GM12878 (cell line): Measurements from ENCODE around the gene GPAT3. TPM values are rescaled to one million over a fixed set of nuclear protein-coding genes. Genes with fewer than 3 reads are reported as not detected.

Experiments
- ATAC-seq: fragments of 200-7000 bp; cut with Tn5 transposase; 3 replicates; pipeline ENCODE4 v1.9.1; 2020; ENCODE audit warnings: mild to moderate bottlenecking, moderate library complexity
- BruUV-seq: library from RNA; stranded (reverse); fragments of 400-500 nt; replicated peaks from 2 replicates; lab custom pipeline; 2021; lab: Mats Ljungman, UMichigan
- CTCF ChIA-PET: fragments of 300-600 bp; sonication (Branson Sonifier 250); formaldehyde crosslinking; extraction: SDS; loops from one replicate; lab custom pipeline; 2021; ENCODE audit warnings: inconsistent platforms; lab: Yijun Ruan, JAX
- POLR2A ChIA-PET: fragments of 350-600 bp; formaldehyde crosslinking; extraction: SDS; loops from one replicate; lab custom pipeline; 2021; ENCODE audit warnings: inconsistent platforms; lab: Charles Lee
- RAD21 ChIA-PET: fragments of 300-600 bp; sonication (Branson Sonifier 250); formaldehyde crosslinking; loops from one replicate; lab custom pipeline; 2023; ENCODE audit warnings: antibody characterized with exemption; ENCODE audit not compliant: unreplicated experiment; lab: Charles Lee
- SMC1A ChIA-PET: fragments of 300-600 bp; sonication (Branson Sonifier 250); formaldehyde crosslinking; loops from one replicate; lab custom pipeline; 2023; ENCODE audit not compliant: unreplicated experiment, uncharacterized antibody; lab: Charles Lee
- DNase-seq: peaks from one replicate; pipeline ENCODE4 v3.0.0-alpha.2; 2011; ENCODE audit warnings: low read depth, low spot score
- FAIRE-seq: peaks from 3 replicates; lab custom pipeline; 2011; peaks lifted over from hg19 to GRCh38; lab: Jason Lieb, UNC
- H2AFZ ChIP-seq: 2 replicates; pipeline ENCODE4 v1.6.0; 2011; ENCODE audit warnings: low read depth, low read length, control low read depth; ENCODE audit not compliant: control insufficient read depth
- H3K27ac ChIP-seq: 2 replicates; pipeline ENCODE4 v1.5.1; 2011; ENCODE audit warnings: control low read depth; ENCODE audit not compliant: control insufficient read depth, insufficient read depth
- H3K27me3 ChIP-seq, 2 experiments: replicated peaks in 1 of 2; 2 replicates each; pipeline versions ENCODE4 v1.6.0 to v1.6.1; 2011; ENCODE audit warnings: low read length in 1 of 2; ENCODE audit not compliant: control insufficient read depth in 2 of 2, insufficient read depth in 2 of 2
- H3K36me3 ChIP-seq, 2 experiments: 2 replicates each; pipeline ENCODE4 v1.5.1; 2011; ENCODE audit warnings: low read length in 1 of 2; ENCODE audit not compliant: control insufficient read depth in 2 of 2, insufficient read depth in 2 of 2
- H3K4me1 ChIP-seq: 2 replicates; pipeline ENCODE4 v1.6.1; 2011; ENCODE audit warnings: mild to moderate bottlenecking, low read length, moderate library complexity, mixed read lengths; ENCODE audit not compliant: control insufficient read depth, insufficient read depth
- H3K4me2 ChIP-seq: 2 replicates; pipeline ENCODE4 v1.6.0; 2011; ENCODE audit warnings: control low read depth; ENCODE audit not compliant: control insufficient read depth, insufficient read depth
- H3K4me3 ChIP-seq: fragments of 200-600 bp; sonication (generic); 2 replicates; pipeline ENCODE4 v1.5.1; 2016
- H3K79me2 ChIP-seq: 2 replicates; pipeline ENCODE4 v1.6.0; 2011; ENCODE audit warnings: low read length; ENCODE audit not compliant: control insufficient read depth, insufficient read depth
- H3K9ac ChIP-seq: 2 replicates; pipeline ENCODE4 v1.8.0; 2011; ENCODE audit warnings: low read length, control low read depth, mixed read lengths; ENCODE audit not compliant: control insufficient read depth, insufficient read depth
- H3K9me3 ChIP-seq: replicated peaks from 3 replicates; pipeline ENCODE4 v1.5.1; 2011; ENCODE audit warnings: mild to moderate bottlenecking, low read length; ENCODE audit not compliant: control insufficient read depth, insufficient read depth
- H4K20me1 ChIP-seq: 2 replicates; pipeline ENCODE4 v1.6.0; 2011; ENCODE audit not compliant: control insufficient read depth, insufficient read depth
- BHLHE40 ChIP-seq, 2 experiments: fragments of 450-650 bp in 1 of 2; IDR thresholded peaks; 2 replicates each; pipeline ENCODE4 v1.6.1; 2011 to 2017; ENCODE audit warnings: low read depth in 2 of 2, borderline replicate concordance in 1 of 2, improper control_type of control experiment in 1 of 2, low read length in 1 of 2, mild to moderate bottlenecking in 1 of 2
- CBX3 ChIP-seq: fragments of 200-600 bp; sonication (generic); IDR thresholded peaks from 2 replicates; pipeline ENCODE4 v1.6.1; 2016; ENCODE audit warnings: low read depth, borderline replicate concordance
- CREB1 ChIP-seq: IDR thresholded peaks from 2 replicates; pipeline ENCODE4 v1.6.1; 2012; ENCODE audit warnings: low read depth, mild to moderate bottlenecking, inconsistent platforms
- JUND ChIP-seq: IDR thresholded peaks from 2 replicates; pipeline ENCODE4 v1.6.1; 2012; ENCODE audit warnings: low read depth, mild to moderate bottlenecking, low read length, improper control_type of control experiment, moderate library complexity
- NR2C1 ChIP-seq: fragments of 450-650 bp; IDR thresholded peaks from 2 replicates; pipeline ENCODE4 v1.6.1; 2017; ENCODE audit warnings: antibody characterized with exemption, mild to moderate bottlenecking, moderate library complexity
- NR2F1 ChIP-seq: fragments of 450-650 bp; conservative IDR thresholded peaks from 2 replicates; pipeline ENCODE4 v1.6.1; 2017; ENCODE audit warnings: mild to moderate bottlenecking
- POU2F2 ChIP-seq: IDR thresholded peaks from 3 replicates; pipeline ENCODE4 v1.6.1; 2011; ENCODE audit warnings: low read depth, mild to moderate bottlenecking, low read length, borderline replicate concordance
- SIN3A ChIP-seq: IDR thresholded peaks from 2 replicates; pipeline ENCODE4 v1.6.1; 2012; ENCODE audit warnings: low read depth, low read length, improper control_type of control experiment
- TCF3 ChIP-seq: IDR thresholded peaks from 2 replicates; pipeline ENCODE4 v1.6.1; 2012; ENCODE audit warnings: low read depth, mild to moderate bottlenecking, low read length, borderline replicate concordance; ENCODE audit not compliant: insufficient read depth
- WGBS: methylation state at CpG from one replicate; pipeline ENCODE4 v1.1.6; 2016; ENCODE audit warnings: low lambda C conversion rate; ENCODE audit not compliant: insufficient replicate concordance, insufficient coverage; ENCODE audit errors: missing lambda C conversion rate; 5-methylcytosine and 5-hydroxymethylcytosine counted together
- in situ Hi-C: fragments of 300-500 bp; cut with MboI; formaldehyde crosslinking; loops from 9 replicates; pipeline ENCODE4 v1.14.3; 2018; ENCODE audit warnings: mixed read lengths
- intact Hi-C: fragments of 100-400 bp; cut with micrococcal nuclease; formaldehyde crosslinking; loops from one replicate; pipeline ENCODE4 v1.14.2; 2022; ENCODE audit not compliant: unreplicated experiment
- polyA plus RNA-seq, 11 experiments: library from polyadenylated mRNA; depleted of rRNA in 4 of 11; unstranded in 6 of 11; stranded (reverse) in 5 of 11; fragments of >200 nt; fragmentation: Nextera tagmentation in 4 of 11; fragmentation: Illumina TruSeq in 1 of 11; extraction: Ambion mirVana in 4 of 11; extraction: Trizol in 1 of 11; gene quantifications; 1 replicate in 1 of 11; 2 replicates in 10 of 11; pipeline versions ENCODE4 v1.2.1 to v1.2.3, GENCODE V29; 2011 to 2016; ENCODE audit warnings: inconsistent platforms in 2 of 11, missing spikeins in 2 of 11, low read depth in 1 of 11
- total RNA-seq, 4 experiments: library from RNA; depleted of rRNA in 3 of 4; stranded (reverse); fragments of >200 nt in 3 of 4; fragmentation: Illumina TruSeq in 1 of 4; extraction: Trizol in 1 of 4; gene quantifications; 2 replicates each; pipeline versions ENCODE4 v1.2.1 to v1.2.3, GENCODE V29; 2013 to 2021
- TF ChIP-seq, protein P1 (sequence below): fragments of 450-650 bp; IDR thresholded peaks from 2 replicates; pipeline ENCODE4 v1.6.1; 2017; ENCODE audit warnings: low read depth, mild to moderate bottlenecking, moderate library complexity
- TF ChIP-seq, protein P2 (sequence below): IDR thresholded peaks from 2 replicates; pipeline ENCODE4 v1.6.1; 2011; ENCODE audit warnings: borderline replicate concordance, low read depth, mild to moderate bottlenecking, moderate library complexity, mixed read lengths, low read length; ENCODE audit not compliant: insufficient read depth; ENCODE audit errors: extremely low read length

GPAT3 gene
- total and polyA plus RNA-seq, 10 of the 15 experiments (the other 5 are each of a cell fraction or from before 2014, with no cell fraction given) = 0.26 to 1.1 (median 0.52) TPM

- Histone ChIP-seq H4K20me1 (no peaks in the 10 kb centered on the region), H3K27ac (no peak overlapping the region), H3K4me1 (peaks cover 15% of the 10 kb centered on the region), H2AFZ (no peak overlapping the region), H3K36me3 (no peaks in the 10 kb centered on the region), H3K27me3 (no peaks in the 10 kb centered on the region), H3K9me3 (no peaks in the 10 kb centered on the region), H3K9ac (no peak overlapping the region), H3K79me2 (no peaks in the 10 kb centered on the region), H3K4me3 (no peak overlapping the region), H3K4me2 (no peak overlapping the region)
- no TSS peak for BruUV-seq
- 32% methylated on average over 3 of the region's 3 CpGs for WGBS
- FAIRE-seq (no peak), ATAC-seq (peak; percentile 9; the same call in 2 of the 3 replicates), DNase-seq (no peak)
- in situ Hi-C loops = no loop called here
- CTCF ChIA-PET = interaction anchor here (0.6 to 0.8 kb wide), 2 partner anchors 69 to 280 kb away, joined by 3 read pairs; no protein-coding TSS in a partner anchor
- RAD21 ChIA-PET = no interaction called here
- POLR2A ChIA-PET = interaction anchor here (0.7 kb wide), 1 partner anchor 92 kb away, joined by 4 read pairs; no protein-coding TSS in a partner anchor
- SMC1A ChIA-PET = interaction anchor here (1.2 kb wide), 1 partner anchor 30 kb away, joined by 3 read pairs; no protein-coding TSS in a partner anchor
- intact Hi-C loops = no loop called here
- TF ChIP-seq, protein P1, sequence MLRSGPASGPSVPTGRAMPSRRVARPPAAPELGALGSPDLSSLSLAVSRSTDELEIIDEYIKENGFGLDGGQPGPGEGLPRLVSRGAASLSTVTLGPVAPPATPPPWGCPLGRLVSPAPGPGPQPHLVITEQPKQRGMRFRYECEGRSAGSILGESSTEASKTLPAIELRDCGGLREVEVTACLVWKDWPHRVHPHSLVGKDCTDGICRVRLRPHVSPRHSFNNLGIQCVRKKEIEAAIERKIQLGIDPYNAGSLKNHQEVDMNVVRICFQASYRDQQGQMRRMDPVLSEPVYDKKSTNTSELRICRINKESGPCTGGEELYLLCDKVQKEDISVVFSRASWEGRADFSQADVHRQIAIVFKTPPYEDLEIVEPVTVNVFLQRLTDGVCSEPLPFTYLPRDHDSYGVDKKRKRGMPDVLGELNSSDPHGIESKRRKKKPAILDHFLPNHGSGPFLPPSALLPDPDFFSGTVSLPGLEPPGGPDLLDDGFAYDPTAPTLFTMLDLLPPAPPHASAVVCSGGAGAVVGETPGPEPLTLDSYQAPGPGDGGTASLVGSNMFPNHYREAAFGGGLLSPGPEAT = no peak
These were observed 16.2 kb downstream of the GPAT3 start for GRCh38 chr4:83552083-83552482.

DNA sequence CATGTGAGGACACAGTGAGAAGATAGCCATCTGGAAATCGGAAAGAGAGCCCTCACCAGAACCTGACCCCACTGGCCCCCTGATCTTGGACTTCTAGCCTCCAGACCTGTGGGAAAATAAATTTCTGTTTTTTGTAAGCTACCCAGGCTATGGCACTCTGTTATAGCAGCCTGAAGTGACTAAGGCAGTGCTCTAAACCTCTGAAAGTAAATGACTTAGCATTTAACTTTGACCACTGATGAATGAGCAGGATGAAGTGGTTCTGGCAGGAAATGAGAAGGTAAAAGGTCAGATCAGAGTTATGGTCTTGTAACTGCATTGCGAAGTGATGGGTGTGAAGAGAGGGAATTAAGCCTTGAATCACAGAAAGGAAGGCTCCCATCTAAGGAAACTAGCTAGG lies 17.0 kb downstream of the GPAT3 start:
- ChIA-PET RAD21 (no interaction called here), SMC1A (interaction anchor here (1.5 kb wide), 1 partner anchor 65 kb away, joined by 3 read pairs; no protein-coding TSS in a partner anchor), CTCF (interaction anchor here (1.5 kb wide), 1 partner anchor 11 kb away, joined by 3 read pairs; no protein-coding TSS in a partner anchor), POLR2A (no interaction called here)
- no peak overlapping the region for H3K27ac ChIP-seq
- H3K27me3 ChIP-seq = no peaks in the 10 kb centered on the region
- H3K9ac ChIP-seq = no peak overlapping the region
- no peaks in the 10 kb centered on the region for H3K9me3 ChIP-seq
- no peak overlapping the region for H3K4me3 ChIP-seq
- H3K4me2 ChIP-seq = no peak overlapping the region
- in situ Hi-C loops = no loop called here
- no peaks in the 10 kb centered on the region for H3K36me3 ChIP-seq
- H2AFZ ChIP-seq = no peak overlapping the region
- peak; percentile 81 for ATAC-seq
- no peaks in the 10 kb centered on the region for H4K20me1 ChIP-seq
- BruUV-seq = no TSS peak
- intact Hi-C loops = no loop called here
- no peak for DNase-seq
- no peak for FAIRE-seq
- no peaks in the 10 kb centered on the region for H3K79me2 ChIP-seq
- peaks cover 13% of the 10 kb centered on the region for H3K4me1 ChIP-seq
- whole genome bisulfite sequencing = 4% methylated on average over 2 of the region's 2 CpGs
- TF ChIP-seq CBX3 = no peak
- TF ChIP-seq JUND = no peak
- TF ChIP-seq, protein P2, sequence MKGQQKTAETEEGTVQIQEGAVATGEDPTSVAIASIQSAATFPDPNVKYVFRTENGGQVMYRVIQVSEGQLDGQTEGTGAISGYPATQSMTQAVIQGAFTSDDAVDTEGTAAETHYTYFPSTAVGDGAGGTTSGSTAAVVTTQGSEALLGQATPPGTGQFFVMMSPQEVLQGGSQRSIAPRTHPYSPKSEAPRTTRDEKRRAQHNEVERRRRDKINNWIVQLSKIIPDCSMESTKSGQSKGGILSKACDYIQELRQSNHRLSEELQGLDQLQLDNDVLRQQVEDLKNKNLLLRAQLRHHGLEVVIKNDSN = no peak
- TF ChIP-seq TCF3 = no peak
- TF ChIP-seq BHLHE40 (IDR thresholded peaks at IDR 0.05; ENCODE audit: borderline replicate concordance in 1 of 2, low read depth in 2 of 2, low read length in 1 of 2) = no peak
- no peak for TF ChIP-seq SIN3A
- peak; percentile 79 for TF ChIP-seq NR2F1
- TF ChIP-seq CREB1 = no peak
- TF ChIP-seq POU2F2 = no peak
- TF ChIP-seq NR2C1 = peak; percentile 57
